Measurements from ENCODE around the gene VPS37C.

DNA sequence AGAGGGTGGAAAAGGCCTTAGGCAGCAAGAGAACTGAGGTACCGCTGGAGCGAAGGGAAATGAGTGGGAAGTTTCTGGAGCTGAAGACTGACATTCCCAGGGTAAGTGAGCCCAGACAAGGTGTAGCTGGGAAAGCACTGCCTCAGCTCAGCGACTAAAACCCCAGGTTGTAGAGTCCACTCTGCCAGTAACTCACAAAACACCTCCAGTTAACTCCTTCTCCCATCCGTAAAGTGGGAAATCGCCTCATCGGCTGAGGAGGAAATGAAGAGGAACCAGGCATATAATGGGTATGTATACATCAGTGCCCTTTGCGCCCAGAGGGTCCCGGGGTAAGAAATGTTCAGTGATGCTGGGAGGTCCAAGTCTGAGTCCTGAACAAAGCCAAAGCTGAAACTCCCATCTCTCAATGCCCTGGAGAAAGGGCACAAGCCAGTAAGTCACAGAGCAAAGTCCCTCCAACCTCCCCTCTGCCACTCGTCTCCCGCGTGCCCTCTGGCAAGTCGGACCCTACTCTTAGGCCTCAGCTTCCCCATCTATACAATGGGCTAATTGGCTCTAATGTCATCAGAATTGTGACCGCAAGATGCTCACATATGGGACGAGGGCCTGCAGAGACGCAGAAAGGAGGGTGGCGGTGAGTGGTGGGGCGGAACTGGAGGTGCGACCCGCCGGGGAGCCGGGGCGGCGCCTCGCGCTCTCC, 588 bp downstream of the VPS37C start:
- TF ChIP-seq CTCF (IDR thresholded peaks at IDR 0.05), result no peak
- TF ChIP-seq POLR2A (IDR thresholded peaks at IDR 0.05), result no peak

All from esophagus squamous epithelium (tissue), 4 donors.